Thyroid gland (tissue), 4 donors: Measurements from ENCODE around the gene C20orf202. TPM values are rescaled to one million over a fixed set of nuclear protein-coding genes. Genes with fewer than 3 reads are reported as not detected.

Experiments
- DNase-seq, 2 donors: peaks; one replicate each; pipeline ENCODE4 v3.0.0-alpha.2; 2019
- H3K27ac ChIP-seq, 3 donors: fragments of 200-600 bp; sonication (generic); 1 replicate in 2 of 3; 2 replicates in 1 of 3; pipeline ENCODE4 v1.5.1; 2016 to 2019; ENCODE audit warnings: mild to moderate bottlenecking in 1 of 3, moderate library complexity in 1 of 3
- H3K27me3 ChIP-seq: fragments of 200-600 bp; sonication (generic); one replicate; pipeline ENCODE4 v1.5.1; 2019
- H3K36me3 ChIP-seq, 2 donors: fragments of 200-600 bp; sonication (generic); one replicate each; pipeline ENCODE4 v1.5.1; 2016 to 2019
- H3K4me1 ChIP-seq, 2 donors: fragments of 200-600 bp; sonication (generic); one replicate each; pipeline ENCODE4 v1.5.1; 2017 to 2019
- H3K4me3 ChIP-seq, 3 donors: fragments of 200-600 bp; sonication (generic); replicated peaks in 1 of 3; 1 replicate in 2 of 3; 2 replicates in 1 of 3; pipeline ENCODE4 v1.5.1; 2016; ENCODE audit warnings: mild to moderate bottlenecking in 1 of 3
- H3K9me3 ChIP-seq: fragments of 200-600 bp; sonication (generic); one replicate; pipeline ENCODE4 v1.5.1; 2017
- CTCF ChIP-seq, 6 experiments: fragments of 200-600 bp in 3 of 6; fragments of 450-650 bp in 3 of 6; sonication (generic) in 3 of 6; IDR thresholded peaks; one replicate each; pipeline ENCODE4 v1.5.1; 2016 to 2019; ENCODE audit warnings: antibody characterized with exemption in 6 of 6, mild to moderate bottlenecking in 2 of 6, inconsistent platforms in 1 of 6, moderate library complexity in 1 of 6
- POLR2A ChIP-seq, 2 donors: fragments of 450-650 bp; IDR thresholded peaks; one replicate each; pipeline ENCODE4 v1.6.1; 2017; ENCODE audit warnings: antibody characterized with exemption in 2 of 2, mild to moderate bottlenecking in 2 of 2, moderate library complexity in 1 of 2
- WGBS, 2 donors: methylation state at CpG; one replicate each; pipeline ENCODE4 v1.1.5; 2017; 5-methylcytosine and 5-hydroxymethylcytosine counted together
- intact Hi-C: fragments of 100-400 bp; cut with DNase I; formaldehyde crosslinking; loops from one replicate; pipeline ENCODE4 v1.15.1; 2023
- total RNA-seq, 4 donors: library from RNA; depleted of rRNA; stranded (reverse); fragments of >200 nt; gene quantifications; one replicate each; pipeline ENCODE4 v1.2.3, GENCODE V29; 2016

The C20orf202 gene
- total RNA-seq, 4 donors from 2014 or later = 0.27 TPM; not detected in 3

DNA sequence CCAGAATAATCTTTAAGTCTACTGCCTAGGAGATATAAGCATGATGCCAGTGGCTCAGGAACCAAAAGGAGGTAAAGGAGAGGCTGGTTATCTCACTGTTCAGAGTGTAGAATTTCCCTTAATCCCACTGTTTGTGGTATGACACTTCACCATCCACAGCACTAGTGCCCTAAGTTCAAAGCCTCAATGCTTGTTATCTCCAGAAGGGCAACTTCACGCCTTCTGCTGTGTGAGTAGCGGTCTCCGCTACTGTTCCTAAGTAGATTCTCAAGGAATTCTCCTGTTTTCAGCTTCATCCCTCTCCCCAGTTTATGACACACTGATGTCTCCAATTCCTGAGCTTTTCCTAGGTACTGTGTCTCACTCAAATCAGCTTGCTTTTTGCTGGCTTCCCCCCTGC, 49.2 kb downstream of the C20orf202 start:
- no peak for DNase-seq
- 91% methylated on average over 3 of the region's 3 CpGs for WGBS, 2 donors
- no peaks in the 10 kb centered on the region for H3K36me3 ChIP-seq
- TF ChIP-seq CTCF (IDR thresholded peaks at IDR 0.05) = no peak
- TF ChIP-seq POLR2A (IDR thresholded peaks at IDR 0.05) = no peak
- no peaks in the 10 kb centered on the region for H3K27me3 ChIP-seq
- H3K9me3 ChIP-seq = no peaks in the 10 kb centered on the region
- H3K4me3 ChIP-seq = no peak overlapping the region
- H3K27ac ChIP-seq = no peak overlapping the region
- H3K4me1 ChIP-seq = no peaks in the 10 kb centered on the region
- intact Hi-C loops = no loop called here

- TF ChIP-seq CTCF (IDR thresholded peaks at IDR 0.05) (no peak), POLR2A (IDR thresholded peaks at IDR 0.05) (no peak)
- intact Hi-C loops = no loop called here
- WGBS, 2 donors = 68 to 74% methylated on average over 2 of the region's 2 CpGs
- no peak overlapping the region for H3K4me3 ChIP-seq
- DNase-seq = no peak
- H3K9me3 ChIP-seq = no peaks in the 10 kb centered on the region
- no peak overlapping the region for H3K27ac ChIP-seq
- H3K36me3 ChIP-seq = no peaks in the 10 kb centered on the region
- H3K4me1 ChIP-seq = no peaks in the 10 kb centered on the region
- H3K27me3 ChIP-seq = no peaks in the 10 kb centered on the region
Measured at GRCh38 chr20:1254254-1254653, 51.0 kb downstream of the C20orf202 start.

GRCh38 chr20:1255675-1256074, 52.4 kb downstream of the C20orf202 start:
- DNase-seq = no peak
- H3K9me3 ChIP-seq = no peaks in the 10 kb centered on the region
- TF ChIP-seq POLR2A (IDR thresholded peaks at IDR 0.05) = no peak
- TF ChIP-seq CTCF (IDR thresholded peaks at IDR 0.05) = no peak

More at GRCh38 chr20:1255675-1256074, 52.4 kb downstream of the C20orf202 start:
- Histone ChIP-seq H3K27me3 (no peaks in the 10 kb centered on the region), H3K36me3 (no peaks in the 10 kb centered on the region), H3K4me1 (no peaks in the 10 kb centered on the region), H3K27ac (no peak overlapping the region), H3K4me3 (no peak overlapping the region)
- 88 to 92% methylated on average over 2 of the region's 2 CpGs for WGBS, 2 donors
- intact Hi-C loops = no loop called here

Other genes with a start within 250 kb of the C20orf202 start
- gene RSPO4, start 201.1 kb upstream of the C20orf202 start, total RNA-seq = 1 to 10 TPM in 2 of 4 donors, under 1 TPM in 2; 0.27 to 4.8 (median 0.65) TPM
- gene PSMF1, start 84.9 kb upstream of the C20orf202 start, total RNA-seq = 100 to 1,000 TPM in 2 of 4 donors, 10 to 100 TPM in 2; 74.8 to 189 (median 105) TPM
- gene TMEM74B, start 18.5 kb upstream of the C20orf202 start, total RNA-seq = 1 to 10 TPM in 3 of 4 donors, under 1 TPM in 1; 0.63 to 2.7 (median 1.8) TPM
- gene RAD21L1, start 22.6 kb downstream of the C20orf202 start, total RNA-seq = not detected
- 10 to 100 TPM in 3 of 4 donors, 1 to 10 TPM in 1; 9.3 to 16.2 (median 13.6) TPM for gene SNPH, start 62.8 kb downstream of the C20orf202 start, total RNA-seq
- gene SDCBP2, start 125.7 kb downstream of the C20orf202 start, total RNA-seq = 10 to 100 TPM; 18.0 to 37.6 (median 34.7) TPM
- gene FKBP1A, start 189.6 kb downstream of the C20orf202 start, total RNA-seq = 100 to 1,000 TPM; 142 to 272 (median 189) TPM